ENCODE measurements around the gene CAMP.
"Not testable (repeated sequence)": the region's sequence is repeated elsewhere in the genome, so short reads cannot be mapped to it uniquely, and the experiment has no call there.

The CAMP gene, protein sequence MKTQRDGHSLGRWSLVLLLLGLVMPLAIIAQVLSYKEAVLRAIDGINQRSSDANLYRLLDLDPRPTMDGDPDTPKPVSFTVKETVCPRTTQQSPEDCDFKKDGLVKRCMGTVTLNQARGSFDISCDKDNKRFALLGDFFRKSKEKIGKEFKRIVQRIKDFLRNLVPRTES

DNA sequence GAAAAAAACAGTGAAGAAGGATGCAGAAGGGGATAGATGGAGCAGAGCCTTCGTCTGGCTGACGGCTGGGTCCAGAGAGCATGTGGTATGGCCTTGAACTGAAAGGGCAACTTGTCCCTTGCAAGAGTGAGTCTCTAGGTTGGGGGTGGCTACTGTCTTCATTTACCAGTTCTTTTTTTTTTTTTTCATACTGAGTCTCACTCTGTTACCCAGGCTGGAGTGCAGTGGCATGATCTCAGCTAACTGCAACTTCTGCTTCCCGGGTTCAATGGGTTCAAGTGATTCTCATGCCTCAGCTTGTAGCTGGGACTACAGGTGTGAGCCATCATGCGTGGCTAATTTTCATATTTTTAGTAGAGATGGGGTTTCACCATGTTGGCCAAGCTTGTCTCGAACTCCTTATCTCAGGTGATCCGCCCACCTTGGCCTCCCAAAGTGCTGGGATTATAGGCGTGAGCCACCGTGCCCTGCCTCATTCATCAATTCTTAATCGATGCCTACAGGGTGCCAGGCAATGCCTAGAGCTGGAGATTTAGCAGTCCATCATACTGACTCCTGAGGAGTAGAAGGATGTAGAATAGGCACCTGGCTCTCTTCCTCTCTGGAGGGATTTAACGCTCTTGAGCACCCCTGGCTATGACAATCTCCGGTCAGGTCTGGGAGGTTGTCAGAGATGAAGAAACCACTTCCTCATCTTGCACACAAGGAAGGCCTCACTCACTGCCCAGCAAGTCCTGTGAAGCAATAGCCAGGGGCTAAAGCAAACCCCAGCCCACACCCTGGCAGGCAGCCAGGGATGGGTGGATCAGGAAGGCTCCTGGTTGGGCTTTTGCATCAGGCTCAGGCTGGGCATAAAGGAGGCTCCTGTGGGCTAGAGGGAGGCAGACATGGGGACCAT, at the start of gene CAMP:
CAMP (plus strand) TSS at position 880 of the 898 bp plus-strand sequence; CDS start at position 897, 17 bp downstream.
- DNase-seq (ENCODE audit: low spot score), result peak; percentile 32

GRCh38 chr3:48178072-48178471, 45.2 kb upstream of the CAMP start:
- no peak for DNase-seq (ENCODE audit: low spot score)

- no peak for DNase-seq (ENCODE audit: low spot score)
Measured at GRCh38 chr3:48180021-48180420, 43.3 kb upstream of the CAMP start.

- DNase-seq (ENCODE audit: low spot score), result no peak
Measured at GRCh38 chr3:48180531-48181253, 42.6 kb upstream of the CAMP start.

GRCh38 chr3:48184299-48184698, 39.0 kb upstream of the CAMP start:
- no peak for DNase-seq (ENCODE audit: low spot score)

- DNase-seq (ENCODE audit: low spot score), result no peak
Measured at GRCh38 chr3:48185129-48185528, 38.2 kb upstream of the CAMP start.

GRCh38 chr3:48186631-48187300, 36.5 kb upstream of the CAMP start:
- no peak for DNase-seq (ENCODE audit: low spot score)

DNA sequence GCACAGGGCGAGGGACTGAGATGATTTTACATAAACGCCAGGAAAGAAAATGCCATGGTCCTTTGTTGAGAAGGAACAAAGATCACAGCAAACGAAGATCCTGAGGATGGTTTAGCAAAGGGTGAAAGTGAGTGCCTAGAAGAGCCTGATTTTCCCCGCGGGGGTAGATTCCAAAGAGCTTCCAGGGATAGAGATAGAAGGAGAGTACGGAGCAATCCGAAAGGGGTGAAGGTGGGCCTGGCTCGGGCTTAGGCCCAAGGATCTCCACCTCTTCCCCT, 36.1 kb upstream of the CAMP start:
- DNase-seq (ENCODE audit: low spot score), result no peak

DNA sequence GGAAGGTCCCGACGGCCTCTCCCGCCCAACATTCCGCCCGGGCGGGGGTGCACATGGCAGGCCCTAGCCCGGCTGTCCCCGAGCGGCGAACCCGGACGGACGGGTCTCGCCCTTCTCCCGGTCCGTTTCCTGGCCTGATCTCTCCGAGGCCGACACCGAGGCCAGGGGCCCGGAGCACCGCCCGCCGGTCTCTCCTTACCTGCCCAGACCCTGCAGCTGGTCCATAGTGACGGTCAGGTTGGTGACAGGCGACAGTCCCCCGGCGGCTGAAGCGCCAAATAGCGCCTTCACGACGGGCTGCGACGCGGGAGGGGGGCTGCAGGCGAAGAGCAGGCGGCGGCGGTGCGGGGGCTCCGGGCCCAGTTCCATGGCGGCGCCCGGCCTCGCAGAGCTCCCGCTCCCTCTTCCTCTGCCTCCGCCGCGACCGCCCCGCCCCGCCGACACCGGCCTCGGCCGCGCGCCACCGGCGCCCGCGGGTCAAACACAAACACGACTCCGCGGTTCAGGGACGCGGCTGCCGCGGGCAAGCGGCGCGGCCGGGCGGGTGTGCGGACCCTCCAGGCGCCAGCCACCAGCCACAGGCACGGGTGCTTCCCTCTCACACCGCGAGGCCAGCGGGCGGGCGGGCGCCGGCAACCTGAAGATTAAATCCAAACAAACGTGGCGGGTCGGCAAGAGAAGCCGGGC, 35.6 kb upstream of the CAMP start:
- peak; percentile 78 for DNase-seq (ENCODE audit: low spot score)

- DNase-seq (ENCODE audit: low spot score), result peak; percentile 100
Measured at GRCh38 chr3:48188266-48189201, 34.8 kb upstream of the CAMP start, which contains the start of gene CDC25A. TSS of gene CDC25A (minus strand) at chr3:48188417. CDS start at chr3:48187947, 470 bp downstream.

DNA sequence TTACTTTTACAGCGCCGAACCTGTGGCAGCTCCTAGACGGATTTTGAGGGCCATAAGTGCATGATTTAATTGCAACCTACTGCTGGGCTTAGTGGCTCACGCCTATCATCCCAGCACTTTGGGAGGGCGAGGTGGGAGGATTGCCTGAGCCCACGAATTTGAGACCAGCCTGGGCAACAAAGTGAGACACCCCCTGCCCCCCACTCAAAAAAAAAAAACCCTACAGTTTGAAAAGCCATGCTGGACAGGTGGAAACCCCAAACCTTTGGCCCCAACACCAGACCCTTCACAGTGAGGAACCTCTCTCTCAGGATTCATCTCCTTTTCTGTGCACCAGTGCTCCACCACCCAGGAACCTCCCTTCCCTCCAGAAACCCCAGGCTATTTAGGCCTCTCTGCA, 34.0 kb upstream of the CAMP start:
- DNase-seq (ENCODE audit: low spot score), result no peak

DNA sequence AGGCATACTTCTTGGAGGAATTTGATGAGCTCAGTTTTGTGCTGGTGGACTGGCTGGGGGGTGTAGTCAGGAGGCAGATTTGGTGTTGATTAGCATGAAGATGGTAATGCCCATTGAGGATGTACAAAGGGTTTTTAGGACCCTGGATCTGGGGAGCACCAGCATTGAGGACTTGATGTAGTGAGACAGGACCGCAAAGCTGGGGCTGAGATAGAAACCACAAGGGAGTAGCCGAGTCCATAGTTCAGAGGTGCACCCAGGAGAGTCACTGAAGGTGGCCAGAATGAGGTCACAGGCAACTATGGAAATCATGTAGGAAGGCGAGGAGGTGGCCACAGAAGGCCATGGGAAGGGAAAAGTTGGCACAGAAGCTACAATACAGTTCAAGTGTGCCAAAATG, 32.4 kb upstream of the CAMP start:
- DNase-seq (ENCODE audit: low spot score), result peak; percentile 41

DNA sequence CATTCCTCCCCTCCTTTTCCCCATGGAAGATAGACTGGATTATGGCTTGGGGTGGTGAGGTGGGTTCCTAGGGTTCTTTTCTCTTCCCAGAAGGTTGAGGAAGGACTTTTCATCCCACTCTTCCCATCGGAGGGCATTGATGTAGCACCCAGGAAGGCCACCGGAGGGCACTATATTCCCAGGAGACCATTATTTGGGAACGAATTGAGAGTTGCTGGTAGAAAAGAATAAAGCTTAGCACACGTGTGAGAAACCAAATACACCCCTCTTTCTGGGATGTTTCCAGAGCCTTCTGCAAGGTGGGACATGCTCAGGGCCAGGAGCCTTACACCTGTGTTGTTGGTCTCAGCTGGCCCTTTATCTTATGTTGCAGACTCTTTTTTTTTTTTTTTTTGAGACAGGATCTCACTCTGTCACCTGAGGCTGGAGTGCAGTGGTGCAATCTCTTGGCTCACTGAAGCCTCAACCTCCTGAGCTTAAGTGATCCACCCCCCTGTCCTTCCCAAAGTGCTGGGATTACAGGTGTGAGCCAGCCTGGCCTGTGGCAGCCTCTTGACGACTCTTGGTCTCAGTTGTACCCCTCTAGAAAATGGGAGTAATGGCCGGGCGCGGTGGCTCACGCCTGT, 28.7 kb upstream of the CAMP start:
- DNase-seq (ENCODE audit: low spot score), result peak; percentile 68

GRCh38 chr3:48196611-48197010, 26.7 kb upstream of the CAMP start:
- no peak for DNase-seq (ENCODE audit: low spot score)

GRCh38 chr3:48199117-48199516, 24.2 kb upstream of the CAMP start:
- DNase-seq (ENCODE audit: low spot score), result no peak

DNA sequence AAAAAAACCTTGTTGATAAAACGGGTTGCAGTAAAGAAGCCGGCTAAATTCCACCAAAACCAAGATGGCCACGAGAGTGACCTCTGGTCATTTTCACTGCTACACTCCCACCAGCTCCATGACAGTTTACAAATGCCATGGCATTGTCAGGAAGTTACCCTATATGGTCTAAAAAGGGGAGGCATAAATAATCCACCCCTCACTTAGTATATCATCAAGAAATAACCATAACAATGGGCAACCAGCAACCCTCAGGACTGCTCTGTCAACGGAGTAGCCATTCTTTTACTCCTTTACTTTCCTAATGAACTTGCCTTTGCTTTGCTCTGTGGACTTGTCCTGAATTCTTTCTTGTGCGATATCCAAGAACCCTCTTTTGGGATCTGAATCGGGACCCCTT, 20.7 kb upstream of the CAMP start:
- DNase-seq (ENCODE audit: low spot score), result no peak

DNA sequence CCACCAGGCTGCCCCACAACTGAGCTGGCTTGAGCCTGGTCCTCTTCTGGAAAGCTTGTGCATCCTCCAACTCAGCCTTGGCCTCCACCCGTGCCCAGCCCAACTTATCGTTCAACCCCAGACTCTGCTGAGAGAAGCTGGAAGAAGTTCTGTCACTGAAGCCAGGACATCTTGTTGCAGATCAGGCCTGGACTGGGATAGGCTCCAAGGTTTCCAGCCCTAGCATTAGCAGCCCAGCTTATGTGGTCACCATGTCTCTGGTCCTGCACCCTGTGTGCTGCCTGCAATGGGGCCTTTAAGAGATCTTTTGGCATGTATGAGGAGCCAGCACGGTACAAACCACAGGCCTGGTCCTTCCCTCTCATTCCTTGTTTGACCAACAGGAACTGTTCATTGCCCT, 15.2 kb upstream of the CAMP start:
- no peak for DNase-seq (ENCODE audit: low spot score)

- DNase-seq (ENCODE audit: low spot score), result no peak
Measured at GRCh38 chr3:48209445-48209844, 13.8 kb upstream of the CAMP start.

DNA sequence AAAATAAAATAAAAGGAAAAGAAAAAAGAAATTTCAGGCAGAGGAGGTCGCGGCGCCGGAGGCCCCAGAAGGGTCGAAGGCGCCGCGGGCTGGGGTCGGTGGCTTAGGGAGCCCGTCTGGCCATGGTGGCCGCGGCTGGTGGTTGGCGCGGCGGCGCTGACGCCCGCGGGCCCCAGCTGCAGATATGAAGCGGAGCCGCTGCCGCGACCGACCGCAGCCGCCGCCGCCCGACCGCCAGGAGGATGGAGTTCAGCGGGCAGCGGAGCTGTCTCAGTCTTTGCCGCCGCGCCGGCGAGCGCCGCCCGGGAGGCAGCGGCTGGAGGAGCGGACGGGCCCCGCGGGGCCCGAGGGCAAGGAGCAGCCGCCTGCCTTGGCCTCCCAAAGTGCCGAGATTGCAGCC, 12.8 kb upstream of the CAMP start:
- DNase-seq (ENCODE audit: low spot score), result not testable (repeated sequence)

DNA sequence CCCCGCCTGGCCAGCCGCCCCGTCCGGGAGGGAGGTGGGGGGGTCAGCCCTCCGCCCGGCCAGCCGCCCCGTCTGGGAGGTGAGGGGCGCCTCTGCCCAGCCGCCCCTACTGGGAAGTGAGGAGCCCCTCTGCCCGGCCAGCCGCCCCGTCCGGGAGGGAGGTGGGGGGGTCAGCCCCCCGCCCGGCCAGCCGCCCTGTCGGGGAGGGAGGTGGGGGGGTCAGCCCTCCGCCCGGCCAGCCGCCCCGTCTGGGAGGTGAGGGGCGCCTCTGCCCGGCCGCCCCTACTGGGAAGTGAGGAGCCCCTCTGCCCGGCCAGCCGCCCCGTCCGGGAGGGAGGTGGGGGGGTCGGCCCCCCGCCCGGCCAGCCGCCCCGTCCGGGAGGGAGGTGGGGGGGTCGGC, 11.5 kb upstream of the CAMP start:
- not testable (repeated sequence) for DNase-seq (ENCODE audit: low spot score)

All from SW480 (cell line).